ENCODE results near the gene DNAJB14.

DNA sequence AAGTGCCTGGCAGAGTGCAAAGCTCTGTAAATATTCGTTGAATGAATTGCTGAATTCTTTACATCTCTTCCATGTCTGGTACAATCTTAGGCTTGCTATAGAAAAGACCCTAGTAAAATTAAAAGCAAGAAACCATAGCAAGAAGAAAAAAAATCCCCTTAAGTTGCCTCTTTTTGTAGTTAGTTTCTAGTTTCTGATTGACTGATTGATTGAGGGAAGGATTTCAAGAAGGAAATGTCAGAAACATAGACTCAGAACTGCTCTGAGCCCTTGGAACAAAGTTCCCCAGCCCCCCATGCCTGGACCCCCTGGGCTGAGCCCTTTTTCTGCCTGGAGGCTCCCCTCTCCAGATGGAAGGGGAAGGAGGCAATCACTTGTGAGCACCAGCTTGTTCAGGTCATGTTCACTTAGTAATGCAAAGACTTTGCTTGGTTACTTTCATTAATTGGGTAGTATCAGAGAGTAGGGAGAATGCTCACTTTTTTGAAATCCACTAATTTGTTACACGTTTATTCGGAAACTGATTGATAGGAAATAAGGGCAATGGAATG, 94.1 kb downstream of the DNAJB14 start:
- TF ChIP-seq BACH2 (CRISPR knock-in tag; IDR thresholded peaks at IDR 0.05; ENCODE audit: borderline replicate concordance): no peak
- TF ChIP-seq GLIS3 (CRISPR knock-in tag; IDR thresholded peaks at IDR 0.05): no peak
